Urinary bladder (tissue), 4 donors: Measurements from ENCODE around the gene MCM9. TPM values are rescaled to one million over a fixed set of nuclear protein-coding genes. Genes with fewer than 3 reads are reported as not detected.
"Not testable (repeated sequence)": the region's sequence is repeated elsewhere in the genome, so short reads cannot be mapped to it uniquely, and the experiment has no call there.

ENCODE experiments used
- DNase-seq: peaks from one replicate; pipeline ENCODE4 v3.0.0-alpha.2; 2015; ENCODE audit errors: extremely low spot score
- H3K27ac ChIP-seq: one replicate; pipeline ENCODE4 v1.5.1; 2013; ENCODE audit warnings: low read depth, mild to moderate bottlenecking, moderate library complexity
- H3K36me3 ChIP-seq: one replicate; pipeline ENCODE4 v1.6.1; 2013; ENCODE audit warnings: mild to moderate bottlenecking, moderate library complexity; ENCODE audit not compliant: insufficient read depth
- H3K4me1 ChIP-seq: one replicate; pipeline ENCODE4 v1.6.1; 2013; ENCODE audit warnings: mild to moderate bottlenecking, moderate library complexity; ENCODE audit not compliant: insufficient read depth
- H3K4me3 ChIP-seq: one replicate; pipeline ENCODE4 v1.5.1; 2013; ENCODE audit warnings: low read depth, low read length
- WGBS: extraction: QIAGEN DNeasy Blood & Tissue Kit; methylation state at CpG from one replicate; pipeline ENCODE4 v1.1.7; 2013; 5-methylcytosine and 5-hydroxymethylcytosine counted together
- polyA plus RNA-seq: library from polyadenylated mRNA; stranded (reverse); fragments of 200-250 nt; gene quantifications from one replicate; pipeline ENCODE4 v1.2.3, GENCODE V29; 2013
- total RNA-seq: library from RNA; depleted of rRNA; stranded (reverse); fragments of >200 nt; gene quantifications from one replicate; pipeline ENCODE4 v1.2.3, GENCODE V29; 2014
- donor health status: healthy with polysubstance abuse.
- donor health status: healthy.

MCM9 gene
- total and polyA plus RNA-seq, 2 donors, result 7.5 to 26.3 TPM

DNA sequence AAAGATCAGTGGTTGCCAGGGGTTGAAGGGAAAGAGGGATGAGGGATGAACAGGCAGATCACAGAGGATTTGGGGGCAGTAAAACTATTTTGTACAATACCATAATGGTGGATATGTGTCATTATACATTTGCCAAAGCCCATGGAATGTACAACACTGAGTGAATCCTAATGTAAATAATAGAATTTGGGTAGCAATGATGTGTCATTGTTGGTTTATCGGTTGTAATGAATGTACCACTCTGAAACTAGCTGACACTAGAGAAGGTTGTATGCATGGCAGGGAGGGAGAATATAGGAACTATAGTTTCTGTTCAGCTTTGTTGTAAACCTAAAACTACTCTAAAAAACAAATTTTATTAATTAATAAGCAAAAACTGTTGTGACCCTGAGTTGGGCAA is 58.8 kb downstream of the MCM9 start:
- WGBS, result 68% methylated on average over 1 of the region's 1 CpG
- DNase-seq, result no peak
- H3K4me3 ChIP-seq, result no peak overlapping the region
- no peaks in the 10 kb centered on the region for H3K4me1 ChIP-seq
- H3K27ac ChIP-seq, result no peak overlapping the region
- H3K36me3 ChIP-seq, result no peaks in the 10 kb centered on the region

DNA sequence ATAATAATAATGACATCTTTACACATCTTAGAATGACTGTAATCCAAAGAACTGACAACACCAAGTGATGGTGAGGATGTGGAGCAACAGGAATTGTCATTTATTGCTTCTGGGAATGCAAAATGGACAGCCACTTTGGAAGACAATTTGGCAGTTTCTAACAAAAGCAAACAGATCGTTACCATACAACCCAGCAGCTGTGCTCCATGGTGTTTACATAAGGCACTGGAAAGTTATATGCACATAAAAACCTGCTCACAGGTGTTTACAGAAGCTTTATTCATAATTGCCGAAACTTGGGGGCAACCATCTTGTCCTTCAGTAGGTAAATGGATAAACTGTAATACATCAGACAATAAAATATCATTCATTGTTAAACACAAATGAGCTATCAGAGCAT is 59.3 kb downstream of the MCM9 start:
- DNase-seq, result no peak
- no peaks in the 10 kb centered on the region for H3K36me3 ChIP-seq
- H3K4me1 ChIP-seq, result no peaks in the 10 kb centered on the region
- H3K4me3 ChIP-seq, result no peak overlapping the region
- 66% methylated on average over 2 of the region's 2 CpGs for WGBS
- H3K27ac ChIP-seq, result no peak overlapping the region

GRCh38 chr6:118873239-118873638 is 61.7 kb downstream of the MCM9 start:
- no peak overlapping the region for H3K4me3 ChIP-seq
- 69% methylated on average over 2 of the region's 2 CpGs for WGBS
- H3K4me1 ChIP-seq, result no peaks in the 10 kb centered on the region
- no peak overlapping the region for H3K27ac ChIP-seq
- H3K36me3 ChIP-seq, result no peaks in the 10 kb centered on the region
- no peak for DNase-seq

GRCh38 chr6:118872726-118873125 is 62.2 kb downstream of the MCM9 start:
- WGBS, result 85% methylated on average over 2 of the region's 2 CpGs
- Histone ChIP-seq H3K27ac (no peak overlapping the region), H3K4me3 (no peak overlapping the region), H3K4me1 (no peaks in the 10 kb centered on the region), H3K36me3 (no peaks in the 10 kb centered on the region)
- no peak for DNase-seq

DNA sequence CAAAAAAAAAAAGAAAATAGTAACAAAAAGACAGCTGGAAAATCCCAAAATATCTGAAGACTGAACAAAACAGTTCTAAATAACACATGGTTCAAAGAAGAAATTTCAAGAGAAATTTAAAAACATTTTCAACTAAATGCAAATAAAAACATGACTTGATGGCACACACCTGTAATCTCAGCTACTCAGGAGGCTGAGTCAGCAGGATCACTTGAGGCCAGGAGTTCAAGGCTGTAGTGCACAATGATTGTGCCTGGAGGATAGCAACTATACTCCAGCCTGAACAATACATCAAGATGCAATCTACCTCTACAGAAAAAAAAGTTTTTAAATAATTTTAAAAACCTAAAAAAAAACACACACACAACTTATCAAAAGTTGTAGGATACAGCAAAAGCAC is 62.6 kb downstream of the MCM9 start:
- H3K36me3 ChIP-seq, result no peaks in the 10 kb centered on the region
- no peak for DNase-seq
- no peak overlapping the region for H3K4me3 ChIP-seq
- no peak overlapping the region for H3K27ac ChIP-seq
- H3K4me1 ChIP-seq, result no peaks in the 10 kb centered on the region

DNA sequence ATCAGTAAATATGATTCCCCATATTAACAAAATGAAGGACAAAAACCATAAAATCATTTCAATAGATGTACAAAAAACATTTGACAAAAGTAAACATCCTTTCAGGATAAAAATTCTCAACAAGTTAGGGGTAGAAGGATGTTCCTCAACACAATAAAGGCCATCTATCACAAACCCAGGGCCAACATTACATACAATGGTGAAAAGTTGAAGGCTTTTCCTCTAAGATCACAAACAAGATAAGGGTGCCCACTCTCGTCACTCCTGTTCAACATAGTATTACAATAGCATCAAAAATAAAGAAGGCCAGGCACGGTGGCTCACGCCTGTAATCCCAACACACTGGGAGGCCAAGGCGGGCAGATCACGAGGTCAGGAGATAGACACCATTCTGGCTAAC is 63.6 kb downstream of the MCM9 start:
- WGBS, result 96% methylated on average over 5 of the region's 5 CpGs
- no peak overlapping the region for H3K4me3 ChIP-seq
- H3K4me1 ChIP-seq, result no peaks in the 10 kb centered on the region
- no peak for DNase-seq
- no peaks in the 10 kb centered on the region for H3K36me3 ChIP-seq
- no peak overlapping the region for H3K27ac ChIP-seq

- H3K4me3 ChIP-seq, result no peak overlapping the region
- 97% methylated on average over 2 of the region's 2 CpGs for WGBS
- H3K27ac ChIP-seq, result no peak overlapping the region
These were observed 64.9 kb downstream of the MCM9 start for GRCh38 chr6:118869894-118870589.

GRCh38 chr6:118869350-118869749 is 65.6 kb downstream of the MCM9 start:
- Histone ChIP-seq H3K4me3 (no peak overlapping the region), H3K36me3 (no peaks in the 10 kb centered on the region), H3K4me1 (no peaks in the 10 kb centered on the region), H3K27ac (no peak overlapping the region)
- 93% methylated on average over 2 of the region's 2 CpGs for WGBS
- DNase-seq, result no peak

More at GRCh38 chr6:118869894-118870589, 64.9 kb downstream of the MCM9 start:
- DNase-seq, result no peak
- no peaks in the 10 kb centered on the region for H3K36me3 ChIP-seq
- no peaks in the 10 kb centered on the region for H3K4me1 ChIP-seq

- H3K27ac ChIP-seq, H3K4me3 ChIP-seq, H3K4me1 ChIP-seq, DNase-seq, H3K36me3 ChIP-seq: not testable (repeated sequence)
- WGBS, result 92% methylated on average over 2 of the region's 2 CpGs
These were observed 66.1 kb downstream of the MCM9 start for GRCh38 chr6:118868901-118869300.

GRCh38 chr6:118867181-118867580 is 67.8 kb downstream of the MCM9 start:
- WGBS, result 97% methylated on average over 4 of the region's 4 CpGs
- no peaks in the 10 kb centered on the region for H3K4me1 ChIP-seq
- H3K4me3 ChIP-seq, result no peak overlapping the region
- no peaks in the 10 kb centered on the region for H3K36me3 ChIP-seq
- no peak for DNase-seq
- no peak overlapping the region for H3K27ac ChIP-seq

DNA sequence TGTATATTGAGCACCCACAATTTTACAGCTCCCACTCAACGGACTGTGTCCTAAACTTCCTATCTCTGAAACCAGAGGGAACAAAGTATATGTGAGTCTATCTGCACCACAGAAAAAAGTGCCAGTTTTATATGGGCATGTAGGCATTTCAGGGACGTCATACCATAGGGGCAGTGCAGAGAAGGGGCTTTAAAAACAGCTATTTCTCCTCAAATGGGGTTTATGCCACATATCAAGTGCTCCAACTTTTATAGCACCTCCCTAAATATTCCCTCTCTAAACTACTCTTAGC is 69.9 kb downstream of the MCM9 start:
- Histone ChIP-seq H3K4me1 (no peaks in the 10 kb centered on the region), H3K27ac (no peak overlapping the region), H3K4me3 (no peak overlapping the region), H3K36me3 (no peaks in the 10 kb centered on the region)
- no peak for DNase-seq
- WGBS, result 35% methylated on average over 2 of the region's 2 CpGs

GRCh38 chr6:118864341-118865099 is 70.4 kb downstream of the MCM9 start:
- Histone ChIP-seq H3K27ac (no peak overlapping the region), H3K36me3 (no peaks in the 10 kb centered on the region), H3K4me1 (no peaks in the 10 kb centered on the region), H3K4me3 (no peak overlapping the region)
- no peak for DNase-seq
- WGBS, result 56% methylated on average over 7 of the region's 7 CpGs

- Histone ChIP-seq H3K27ac (no peak overlapping the region), H3K36me3 (no peaks in the 10 kb centered on the region), H3K4me1 (no peaks in the 10 kb centered on the region), H3K4me3 (no peak overlapping the region)
- WGBS, result 99% methylated on average over 4 of the region's 4 CpGs
- no peak for DNase-seq
These were observed 72.5 kb downstream of the MCM9 start for GRCh38 chr6:118862443-118862842.

GRCh38 chr6:118860880-118861279 is 74.1 kb downstream of the MCM9 start:
- H3K4me1 ChIP-seq, result no peaks in the 10 kb centered on the region
- no peaks in the 10 kb centered on the region for H3K36me3 ChIP-seq
- H3K4me3 ChIP-seq, result no peak overlapping the region
- no peak overlapping the region for H3K27ac ChIP-seq
- 96% methylated on average over 10 of the region's 10 CpGs for WGBS
- DNase-seq, result no peak
